ENCODE results near the gene XRCC5.
"Not testable (repeated sequence)": the region's sequence is repeated elsewhere in the genome, so short reads cannot be mapped to it uniquely, and the experiment has no call there.

Gene XRCC5

GRCh38 chr2:216192181-216192580 lies 83.0 kb downstream of the XRCC5 start:
- DNase-seq: no peak
- Mint-ChIP-seq H3K27me3 (no peaks in the 10 kb centered on the region), H3K4me3 (no peak overlapping the region), H3K9me3 (no peaks in the 10 kb centered on the region), H3K27ac (no peak overlapping the region), H3K4me1 (peaks cover 23% of the 10 kb centered on the region), H3K36me3 (peaks cover 66% of the 10 kb centered on the region)
- CTCF ChIA-PET: interaction anchor here (1.0 kb wide), 1 partner anchor 9 kb away, joined by 3 read pairs; no protein-coding TSS in a partner anchor

GRCh38 chr2:216192931-216193330 lies 83.8 kb downstream of the XRCC5 start:
- H3K9me3 Mint-ChIP-seq: no peaks in the 10 kb centered on the region
- no peak overlapping the region for H3K27ac Mint-ChIP-seq
- H3K4me3 Mint-ChIP-seq: no peak overlapping the region
- H3K27me3 Mint-ChIP-seq: no peaks in the 10 kb centered on the region
- H3K4me1 Mint-ChIP-seq: peaks cover 20% of the 10 kb centered on the region
- peaks cover 68% of the 10 kb centered on the region for H3K36me3 Mint-ChIP-seq
- DNase-seq: no peak
- CTCF ChIA-PET: no interaction called here

- H3K27ac Mint-ChIP-seq: peak overlapping the region; percentile 30
- H3K4me3 Mint-ChIP-seq: no peak overlapping the region
- no peak for DNase-seq
- peaks cover 71% of the 10 kb centered on the region for H3K36me3 Mint-ChIP-seq
- H3K27me3 Mint-ChIP-seq: no peaks in the 10 kb centered on the region
- peaks cover 18% of the 10 kb centered on the region for H3K4me1 Mint-ChIP-seq
- CTCF ChIA-PET: no interaction called here
- H3K9me3 Mint-ChIP-seq: no peaks in the 10 kb centered on the region
Observed at GRCh38 chr2:216194013-216194412, 84.9 kb downstream of the XRCC5 start.

GRCh38 chr2:216194561-216194960 lies 85.4 kb downstream of the XRCC5 start:
- Mint-ChIP-seq H3K4me3 (no peak overlapping the region), H3K9me3 (no peaks in the 10 kb centered on the region), H3K4me1 (peaks cover 18% of the 10 kb centered on the region), H3K27ac (no peak overlapping the region), H3K27me3 (no peaks in the 10 kb centered on the region), H3K36me3 (peaks cover 72% of the 10 kb centered on the region)
- DNase-seq: no peak
- CTCF ChIA-PET: interaction anchor here (1.3 kb wide), 1 partner anchor 111 kb away, joined by 3 read pairs; no protein-coding TSS in a partner anchor

GRCh38 chr2:216195565-216196029 lies 86.4 kb downstream of the XRCC5 start:
- no peak for DNase-seq
- peaks cover 69% of the 10 kb centered on the region for H3K36me3 Mint-ChIP-seq
- H3K4me1 Mint-ChIP-seq: peaks cover 18% of the 10 kb centered on the region
- peak overlapping the region; percentile 25 for H3K27ac Mint-ChIP-seq
- CTCF ChIA-PET: interaction anchor here (1.0 to 1.6 kb wide), 3 partner anchors 85 to 163 kb away, joined by 3 to 4 read pairs (median 3); no protein-coding TSS in a partner anchor
- no peak overlapping the region for H3K4me3 Mint-ChIP-seq
- no peaks in the 10 kb centered on the region for H3K27me3 Mint-ChIP-seq
- H3K9me3 Mint-ChIP-seq: no peaks in the 10 kb centered on the region

- H3K4me1 Mint-ChIP-seq: peaks cover 11% of the 10 kb centered on the region
- CTCF ChIA-PET: no interaction called here
- no peak for DNase-seq
- H3K27ac Mint-ChIP-seq: no peak overlapping the region
- no peaks in the 10 kb centered on the region for H3K27me3 Mint-ChIP-seq
- H3K36me3 Mint-ChIP-seq: peaks cover 80% of the 10 kb centered on the region
- H3K4me3 Mint-ChIP-seq: no peak overlapping the region
- H3K9me3 Mint-ChIP-seq: no peaks in the 10 kb centered on the region
Observed at GRCh38 chr2:216201692-216202306, 92.7 kb downstream of the XRCC5 start.

GRCh38 chr2:216202626-216203250 lies 93.6 kb downstream of the XRCC5 start:
- Mint-ChIP-seq H3K36me3 (peaks cover 80% of the 10 kb centered on the region), H3K9me3 (no peaks in the 10 kb centered on the region), H3K27me3 (no peaks in the 10 kb centered on the region), H3K27ac (peak overlapping the region; percentile 30), H3K4me3 (no peak overlapping the region), H3K4me1 (peaks cover 11% of the 10 kb centered on the region)
- DNase-seq: no peak
- CTCF ChIA-PET: interaction anchor here (2.2 kb wide), 1 partner anchor 81 kb away, joined by 5 read pairs; no protein-coding TSS in a partner anchor

GRCh38 chr2:216205486-216205885 lies 96.3 kb downstream of the XRCC5 start:
- Mint-ChIP-seq H3K27me3 (no peaks in the 10 kb centered on the region), H3K4me1 (peaks cover 15% of the 10 kb centered on the region), H3K9me3 (no peaks in the 10 kb centered on the region), H3K36me3 (peaks cover 76% of the 10 kb centered on the region), H3K4me3 (no peak overlapping the region), H3K27ac (no peak overlapping the region)
- CTCF ChIA-PET: no interaction called here
- DNase-seq: no peak

GRCh38 chr2:216206041-216206703 lies 97.0 kb downstream of the XRCC5 start:
- Mint-ChIP-seq H3K27ac (peak overlapping the region; percentile 46), H3K27me3 (no peaks in the 10 kb centered on the region), H3K4me3 (no peak overlapping the region), H3K36me3 (peaks cover 74% of the 10 kb centered on the region), H3K9me3 (no peaks in the 10 kb centered on the region), H3K4me1 (peaks cover 18% of the 10 kb centered on the region)
- no peak for DNase-seq
- CTCF ChIA-PET: interaction anchor here (0.7 kb wide), 1 partner anchor 194 kb away, joined by 4 read pairs; no protein-coding TSS in a partner anchor

- H3K4me1 Mint-ChIP-seq: peaks cover 18% of the 10 kb centered on the region
- H3K4me3 Mint-ChIP-seq: no peak overlapping the region
- DNase-seq: no peak
- no peaks in the 10 kb centered on the region for H3K9me3 Mint-ChIP-seq
- peaks cover 70% of the 10 kb centered on the region for H3K36me3 Mint-ChIP-seq
- H3K27me3 Mint-ChIP-seq: no peaks in the 10 kb centered on the region
- peak overlapping the region; percentile 46 for H3K27ac Mint-ChIP-seq
- CTCF ChIA-PET: interaction anchor here (0.7 kb wide), 1 partner anchor 193 kb away, joined by 4 read pairs; no protein-coding TSS in a partner anchor
Observed at GRCh38 chr2:216206821-216207220, 97.7 kb downstream of the XRCC5 start.

GRCh38 chr2:216208661-216209060 lies 99.5 kb downstream of the XRCC5 start:
- DNase-seq, H3K27me3 Mint-ChIP-seq, H3K27ac Mint-ChIP-seq, H3K4me3 Mint-ChIP-seq, CTCF ChIA-PET, H3K9me3 Mint-ChIP-seq: not testable (repeated sequence)
- H3K4me1 Mint-ChIP-seq: peaks cover 18% of the 10 kb centered on the region
- H3K36me3 Mint-ChIP-seq: peaks cover 53% of the 10 kb centered on the region

- peaks cover 39% of the 10 kb centered on the region for H3K36me3 Mint-ChIP-seq
- no peaks in the 10 kb centered on the region for H3K27me3 Mint-ChIP-seq
- peaks cover 12% of the 10 kb centered on the region for H3K4me1 Mint-ChIP-seq
- H3K9me3 Mint-ChIP-seq: no peaks in the 10 kb centered on the region
- no peak for DNase-seq
- H3K27ac Mint-ChIP-seq: peak overlapping the region; percentile 4
- no peak overlapping the region for H3K4me3 Mint-ChIP-seq
- CTCF ChIA-PET: no interaction called here
Observed at GRCh38 chr2:216210701-216211540, 101.8 kb downstream of the XRCC5 start.

- Mint-ChIP-seq H3K27ac (no peak overlapping the region), H3K4me1 (peaks cover 16% of the 10 kb centered on the region), H3K27me3 (no peaks in the 10 kb centered on the region), H3K4me3 (no peak overlapping the region), H3K36me3 (peaks cover 33% of the 10 kb centered on the region), H3K9me3 (no peaks in the 10 kb centered on the region)
- DNase-seq: no peak
- CTCF ChIA-PET: no interaction called here
Observed at GRCh38 chr2:216211614-216212145, 102.5 kb downstream of the XRCC5 start.

Data from activated naive CD4-positive, alpha-beta T cell treated with anti-CD3 and anti-CD28 coated beads, Interleukin-2, amount 10 ng/mL, durations not matched to agents 7 days and 5 days (primary cell).